Measurements from ENCODE around the gene PTHLH.

PTHLH gene

DNA sequence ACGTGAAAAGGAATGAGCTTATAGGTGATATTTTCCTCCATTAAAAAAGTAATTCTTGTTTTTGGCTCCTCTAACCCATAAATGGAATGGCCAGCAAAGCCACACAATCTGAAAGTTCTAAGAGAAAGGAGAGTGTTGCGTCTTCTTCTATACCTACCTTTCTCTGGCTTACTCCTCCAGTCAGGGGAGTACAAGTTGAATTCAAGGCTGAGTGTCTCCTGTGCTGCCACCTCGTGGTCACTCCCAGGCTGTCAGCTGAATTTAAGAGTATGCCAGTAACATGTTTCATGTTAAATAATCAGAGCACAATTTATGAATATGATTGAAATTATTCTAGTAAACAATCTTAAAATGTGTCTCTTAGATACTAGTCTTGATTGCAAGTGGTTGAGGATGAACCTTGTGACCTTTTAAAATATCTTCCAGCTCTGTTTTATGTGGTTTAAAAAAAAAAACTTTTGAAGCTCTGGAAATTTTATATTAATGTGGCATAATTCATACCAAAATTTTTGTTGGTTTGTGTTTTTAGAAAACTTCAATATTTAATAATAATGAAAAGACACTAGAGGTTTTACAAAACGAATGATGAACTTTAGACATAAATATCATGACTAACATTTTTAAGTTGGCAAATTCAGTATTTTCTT, 31.7 kb downstream of the PTHLH start:
- Histone ChIP-seq H3K79me2 (ENCODE audit: insufficient read depth, low read length) (no peaks in the 10 kb centered on the region), H3K36me3 (ENCODE audit: low read length) (no peaks in the 10 kb centered on the region), H3K9me2 (replicated peaks; ENCODE audit: insufficient read depth, low read length) (no peaks in the 10 kb centered on the region), H3K27me3 (ENCODE audit: low read length) (no peaks in the 10 kb centered on the region), H3K27ac (ENCODE audit: low read depth, low read length) (peak overlapping the region; percentile 30), H3K4me3 (ENCODE audit: insufficient read depth, low read length, poor library complexity, severe bottlenecking) (no peak overlapping the region), H3F3A (ENCODE audit: insufficient read depth) (0 out of 2 replicates have a peak, but pooled peaks cover 3% of the 10 kb centered on the region), H2AFZ (ENCODE audit: low read depth, low read length, severe bottlenecking) (no peak overlapping the region), H4K20me1 (ENCODE audit: low read depth, low read length) (no peaks in the 10 kb centered on the region), H3K9me3 (ENCODE audit: insufficient read depth, low read length) (no peaks in the 10 kb centered on the region), H3K4me2 (ENCODE audit: low read depth, low read length, poor library complexity, severe bottlenecking) (peak overlapping the region; percentile 28), H3K9ac (ENCODE audit: low read length) (no peak overlapping the region)
- TF ChIP-seq EZH2phosphoT487 (conservative IDR thresholded peaks at IDR 0.05; ENCODE audit: low read length), result no peak
- TF ChIP-seq, protein P1, sequence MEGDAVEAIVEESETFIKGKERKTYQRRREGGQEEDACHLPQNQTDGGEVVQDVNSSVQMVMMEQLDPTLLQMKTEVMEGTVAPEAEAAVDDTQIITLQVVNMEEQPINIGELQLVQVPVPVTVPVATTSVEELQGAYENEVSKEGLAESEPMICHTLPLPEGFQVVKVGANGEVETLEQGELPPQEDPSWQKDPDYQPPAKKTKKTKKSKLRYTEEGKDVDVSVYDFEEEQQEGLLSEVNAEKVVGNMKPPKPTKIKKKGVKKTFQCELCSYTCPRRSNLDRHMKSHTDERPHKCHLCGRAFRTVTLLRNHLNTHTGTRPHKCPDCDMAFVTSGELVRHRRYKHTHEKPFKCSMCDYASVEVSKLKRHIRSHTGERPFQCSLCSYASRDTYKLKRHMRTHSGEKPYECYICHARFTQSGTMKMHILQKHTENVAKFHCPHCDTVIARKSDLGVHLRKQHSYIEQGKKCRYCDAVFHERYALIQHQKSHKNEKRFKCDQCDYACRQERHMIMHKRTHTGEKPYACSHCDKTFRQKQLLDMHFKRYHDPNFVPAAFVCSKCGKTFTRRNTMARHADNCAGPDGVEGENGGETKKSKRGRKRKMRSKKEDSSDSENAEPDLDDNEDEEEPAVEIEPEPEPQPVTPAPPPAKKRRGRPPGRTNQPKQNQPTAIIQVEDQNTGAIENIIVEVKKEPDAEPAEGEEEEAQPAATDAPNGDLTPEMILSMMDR (IDR thresholded peaks at IDR 0.05; ENCODE audit: insufficient read depth, low read length, poor library complexity, severe bottlenecking), result peak; percentile 89

DNA sequence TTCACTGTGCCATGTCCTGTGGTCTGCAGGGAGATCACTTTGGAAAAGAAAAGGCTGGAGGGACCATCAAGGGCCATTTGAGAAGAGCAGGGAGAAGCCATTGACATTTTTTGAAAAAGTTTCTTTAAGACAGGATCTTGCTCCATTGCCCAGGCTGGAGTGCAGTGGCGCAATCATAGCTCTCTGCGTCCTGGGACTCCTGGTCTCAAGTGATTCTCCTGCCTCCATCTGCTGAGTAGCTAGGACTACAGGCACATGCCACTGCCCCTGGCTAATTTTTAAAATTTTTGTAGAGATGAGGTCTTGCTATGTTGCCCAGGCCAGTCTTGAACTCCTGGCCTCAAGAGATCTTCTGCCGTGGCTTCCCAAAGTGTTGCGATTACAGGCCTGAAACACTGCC, 32.3 kb downstream of the PTHLH start:
- Histone ChIP-seq H4K20me1 (ENCODE audit: low read depth, low read length) (no peaks in the 10 kb centered on the region), H3K36me3 (ENCODE audit: low read length) (no peaks in the 10 kb centered on the region), H3K9me3 (ENCODE audit: insufficient read depth, low read length) (no peaks in the 10 kb centered on the region), H3K79me2 (ENCODE audit: insufficient read depth, low read length) (no peaks in the 10 kb centered on the region), H3K27me3 (ENCODE audit: low read length) (no peaks in the 10 kb centered on the region), H2AFZ (ENCODE audit: low read depth, low read length, severe bottlenecking) (no peak overlapping the region), H3K9ac (ENCODE audit: low read length) (no peak overlapping the region), H3K4me2 (ENCODE audit: low read depth, low read length, poor library complexity, severe bottlenecking) (peak overlapping the region; percentile 28), H3K9me2 (replicated peaks; ENCODE audit: insufficient read depth, low read length) (no peaks in the 10 kb centered on the region), H3F3A (ENCODE audit: insufficient read depth) (0 out of 2 replicates have a peak, but pooled peaks cover 3% of the 10 kb centered on the region), H3K27ac (ENCODE audit: low read depth, low read length) (peak overlapping the region; percentile 30), H3K4me3 (ENCODE audit: insufficient read depth, low read length, poor library complexity, severe bottlenecking) (no peak overlapping the region)
- TF ChIP-seq, protein P1 (IDR thresholded peaks at IDR 0.05; ENCODE audit: insufficient read depth, low read length, poor library complexity, severe bottlenecking), result no peak
- TF ChIP-seq EZH2phosphoT487 (conservative IDR thresholded peaks at IDR 0.05; ENCODE audit: low read length), result no peak

DNA sequence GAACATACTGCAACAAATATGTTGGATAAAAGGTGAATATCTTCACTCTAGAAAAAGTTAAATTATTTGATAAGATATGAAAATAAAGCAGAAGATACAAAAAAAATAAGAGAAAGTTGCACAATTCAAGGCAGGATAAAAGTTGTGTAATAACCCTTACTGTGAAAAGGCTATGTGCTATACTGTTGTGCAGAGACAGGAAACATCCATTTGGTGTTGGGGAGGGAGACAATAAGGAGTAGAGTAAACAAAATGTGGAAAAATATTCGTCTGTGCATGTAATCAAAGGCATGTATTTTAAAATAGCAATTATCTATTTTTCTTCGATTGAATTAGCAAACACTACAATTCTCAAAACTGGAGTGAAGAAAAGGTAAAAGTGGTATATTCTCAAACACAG, 34.8 kb downstream of the PTHLH start:
- Histone ChIP-seq H3K36me3 (ENCODE audit: low read length) (no peaks in the 10 kb centered on the region), H3F3A (ENCODE audit: insufficient read depth) (0 out of 2 replicates have a peak, but pooled peaks cover 3% of the 10 kb centered on the region), H3K4me2 (ENCODE audit: low read depth, low read length, poor library complexity, severe bottlenecking) (no peak overlapping the region), H3K9ac (ENCODE audit: low read length) (no peak overlapping the region), H3K9me3 (ENCODE audit: insufficient read depth, low read length) (no peaks in the 10 kb centered on the region), H3K9me2 (replicated peaks; ENCODE audit: insufficient read depth, low read length) (no peaks in the 10 kb centered on the region), H3K79me2 (ENCODE audit: insufficient read depth, low read length) (no peaks in the 10 kb centered on the region), H3K27me3 (ENCODE audit: low read length) (no peaks in the 10 kb centered on the region), H3K4me3 (ENCODE audit: insufficient read depth, low read length, poor library complexity, severe bottlenecking) (no peak overlapping the region), H2AFZ (ENCODE audit: low read depth, low read length, severe bottlenecking) (no peak overlapping the region), H4K20me1 (ENCODE audit: low read depth, low read length) (no peaks in the 10 kb centered on the region), H3K27ac (ENCODE audit: low read depth, low read length) (no peak overlapping the region)
- TF ChIP-seq, protein P1 (IDR thresholded peaks at IDR 0.05; ENCODE audit: insufficient read depth, low read length, poor library complexity, severe bottlenecking), result no peak
- TF ChIP-seq EZH2phosphoT487 (conservative IDR thresholded peaks at IDR 0.05; ENCODE audit: low read length), result no peak
